H1 (cell line): ENCODE results near the gene UPK3BL2. TPM values are rescaled to one million over a fixed set of nuclear protein-coding genes. Genes with fewer than 3 reads are reported as not detected.
"Not testable (repeated sequence)": the region's sequence is repeated elsewhere in the genome, so short reads cannot be mapped to it uniquely, and the experiment has no call there.

ENCODE experiments used
- CTCF ChIA-PET: fragments of 300-600 bp; sonication (Branson Sonifier 250); formaldehyde crosslinking; loops from one replicate; lab custom pipeline; 2021; ENCODE audit not compliant: partially characterized antibody; lab: Charles Lee
- POLR2A ChIA-PET: fragments of 300-600 bp; sonication (Branson Sonifier 250); formaldehyde crosslinking; loops from one replicate; lab custom pipeline; 2021; ENCODE audit warnings: inconsistent platforms; ENCODE audit not compliant: partially characterized antibody; lab: Charles Lee
- DNase-seq, 2 experiments: peaks; one replicate each; pipeline versions ENCODE4 v3.0.0 to v3.0.0-alpha.2; 2010 to 2022; ENCODE audit warnings: low spot score in 2 of 2, low read depth in 1 of 2, mixed read lengths in 1 of 2
- FAIRE-seq: peaks from 2 replicates; lab custom pipeline; 2011; peaks lifted over from hg19 to GRCh38; lab: Jason Lieb, UNC
- H2AFZ ChIP-seq: 2 replicates; pipeline ENCODE4 v1.8.1; 2012; ENCODE audit warnings: low read length, inconsistent platforms
- H2AK5ac ChIP-seq: 2 replicates; pipeline ENCODE4 v1.6.1; 2013; ENCODE audit warnings: low read depth, low read length
- H2BK120ac ChIP-seq: replicated peaks from 2 replicates; pipeline ENCODE3; 2013; ENCODE audit warnings: low read depth, low read length, inconsistent platforms
- H2BK12ac ChIP-seq: 2 replicates; pipeline ENCODE4 v1.6.1; 2013; ENCODE audit warnings: low read depth, low read length
- H2BK15ac ChIP-seq: 2 replicates; pipeline ENCODE4 v1.6.1; 2013; ENCODE audit warnings: low read length
- H2BK20ac ChIP-seq: 2 replicates; pipeline ENCODE4 v1.6.1; 2013; ENCODE audit warnings: low read length
- H2BK5ac ChIP-seq: 2 replicates; pipeline ENCODE4 v1.6.1; 2013; ENCODE audit warnings: low read depth, low read length
- H3K14ac ChIP-seq: 2 replicates; pipeline ENCODE4 v1.6.1; 2013; ENCODE audit warnings: inconsistent platforms; ENCODE audit not compliant: insufficient read length
- H3K18ac ChIP-seq: 2 replicates; pipeline ENCODE4 v1.6.1; 2013; ENCODE audit warnings: low read length; ENCODE audit errors: extremely low read depth
- H3K23ac ChIP-seq: 2 replicates; pipeline ENCODE4 v1.6.1; 2013; ENCODE audit warnings: inconsistent platforms; ENCODE audit not compliant: insufficient read length
- H3K23me2 ChIP-seq: 2 replicates; pipeline ENCODE4 v1.6.1; 2013; ENCODE audit warnings: low read depth, low read length
- H3K27ac ChIP-seq: 2 replicates; pipeline ENCODE4 v1.6.1; 2011; ENCODE audit warnings: low read depth, low read length, inconsistent platforms
- H3K27me3 ChIP-seq, 4 experiments: replicated peaks in 1 of 4; 1 replicate in 1 of 4; 2 replicates in 3 of 4; pipeline versions ENCODE4 v1.6.1 to v1.8.1; 2011 to 2013; ENCODE audit warnings: low read length in 3 of 4, mild to moderate bottlenecking in 3 of 4, inconsistent platforms in 2 of 4, mixed read lengths in 2 of 4, moderate library complexity in 1 of 4; ENCODE audit not compliant: control insufficient read depth in 3 of 4, insufficient read depth in 3 of 4; ENCODE audit errors: extremely low read depth in 1 of 4
- H3K36me3 ChIP-seq, 4 experiments: 2 replicates each; pipeline versions ENCODE4 v1.6.1 to v1.8.1; 2011 to 2013; ENCODE audit warnings: mild to moderate bottlenecking in 4 of 4, low read length in 3 of 4, moderate library complexity in 2 of 4, control low read depth in 1 of 4, inconsistent platforms in 1 of 4; ENCODE audit not compliant: insufficient read depth in 4 of 4, control insufficient read depth in 2 of 4
- H3K4ac ChIP-seq: replicated peaks from 2 replicates; pipeline ENCODE3; 2013; ENCODE audit warnings: low read length, low read depth, mixed read lengths, inconsistent platforms; ENCODE audit not compliant: insufficient read length
- H3K4me1 ChIP-seq, 4 experiments: replicated peaks in 1 of 4; 1 replicate in 1 of 4; 2 replicates in 3 of 4; pipeline versions ENCODE4 v1.6.1 to v1.8.1; 2011 to 2013; ENCODE audit warnings: low read length in 3 of 4, inconsistent platforms in 2 of 4, mixed read lengths in 1 of 4; ENCODE audit not compliant: insufficient read depth in 4 of 4, control insufficient read depth in 3 of 4
- H3K4me2 ChIP-seq, 2 experiments: 2 replicates each; pipeline versions ENCODE4 v1.6.1 to v1.8.1; 2011 to 2013; ENCODE audit warnings: low read depth in 2 of 2, low read length in 2 of 2, control low read depth in 1 of 2, inconsistent platforms in 1 of 2, mild to moderate bottlenecking in 1 of 2; ENCODE audit not compliant: insufficient read depth in 1 of 2
- H3K4me3 ChIP-seq, 4 experiments: fragments of 200-600, 300-600 bp in 1 of 4; sonication (generic), shearing (Covaris generic), sonication (Bioruptor Twin) in 1 of 4; 2 replicates each; pipeline versions ENCODE4 v1.5.1 to v1.8.1; 2011 to 2016; ENCODE audit warnings: low read length in 4 of 4, low read depth in 3 of 4, control low read depth in 2 of 4, inconsistent platforms in 2 of 4, mild to moderate bottlenecking in 2 of 4, mixed read lengths in 1 of 4, moderate library complexity in 1 of 4; ENCODE audit not compliant: insufficient read depth in 2 of 4; ENCODE audit errors: extremely low read depth in 1 of 4
- H3K56ac ChIP-seq: replicated peaks from 2 replicates; pipeline ENCODE3; 2013; ENCODE audit warnings: low read depth, mild to moderate bottlenecking, mixed read lengths, low read length, inconsistent platforms; ENCODE audit not compliant: insufficient read length
- H3K79me1 ChIP-seq: 2 replicates; pipeline ENCODE4 v1.6.1; 2013; ENCODE audit warnings: low read depth, low read length, control low read depth
- H3K79me2 ChIP-seq, 2 experiments: 2 replicates each; pipeline versions ENCODE4 v1.6.1 to v1.8.1; 2012 to 2013; ENCODE audit warnings: low read length in 2 of 2, mild to moderate bottlenecking in 2 of 2, inconsistent platforms in 1 of 2; ENCODE audit not compliant: insufficient read depth in 2 of 2, control insufficient read depth in 1 of 2
- H3K9ac ChIP-seq, 4 experiments: replicated peaks in 1 of 4; 1 replicate in 1 of 4; 2 replicates in 3 of 4; pipeline versions ENCODE4 v1.6.1 to v1.8.1; 2011 to 2013; ENCODE audit warnings: low read depth in 3 of 4, low read length in 3 of 4, control low read depth in 2 of 4, mild to moderate bottlenecking in 2 of 4, moderate library complexity in 2 of 4, inconsistent platforms in 1 of 4; ENCODE audit errors: extremely low read depth in 1 of 4
- H3K9me3 ChIP-seq, 2 experiments: 2 replicates each; pipeline versions ENCODE4 v1.6.1 to v1.8.1; 2012 to 2013; ENCODE audit warnings: mild to moderate bottlenecking in 2 of 2, moderate library complexity in 2 of 2, control low read depth in 1 of 2, inconsistent platforms in 1 of 2, low read depth in 1 of 2, low read length in 1 of 2, mixed read lengths in 1 of 2; ENCODE audit not compliant: insufficient read depth in 2 of 2
- H4K20me1 ChIP-seq, 2 experiments: replicated peaks in 1 of 2; 2 replicates each; pipeline versions ENCODE3 to v1.8.1; 2011 to 2013; ENCODE audit warnings: inconsistent platforms in 2 of 2, low read length in 2 of 2, mild to moderate bottlenecking in 1 of 2; ENCODE audit not compliant: insufficient read depth in 2 of 2, control insufficient read depth in 1 of 2
- H4K5ac ChIP-seq: 2 replicates; pipeline ENCODE4 v1.6.1; 2013; ENCODE audit warnings: low read length, low read depth, mixed read lengths, inconsistent platforms; ENCODE audit not compliant: insufficient read length
- H4K8ac ChIP-seq: 2 replicates; pipeline ENCODE4 v1.8.0; 2013; ENCODE audit warnings: mild to moderate bottlenecking, moderate library complexity, low read length, inconsistent platforms; ENCODE audit not compliant: insufficient read depth; ENCODE audit errors: extremely low read depth
- H4K91ac ChIP-seq: replicated peaks from 2 replicates; pipeline ENCODE3; 2013; ENCODE audit warnings: low read length, mixed read lengths, inconsistent platforms; ENCODE audit not compliant: insufficient read length
- WGBS, 2 experiments: shearing (Covaris generic) in 1 of 2; methylation state at CpG; one replicate each; pipeline versions ENCODE4 v1.1.6 to v1.1.7; 2013 to 2015; ENCODE audit warnings: low lambda C conversion rate in 2 of 2, mixed read lengths in 2 of 2, inconsistent platforms in 1 of 2, low coverage in 1 of 2, missing lambda C conversion rate in 1 of 2; ENCODE audit not compliant: insufficient replicate concordance in 2 of 2, insufficient coverage in 1 of 2, insufficient read length in 1 of 2; ENCODE audit errors: extremely low coverage in 1 of 2, missing lambda C conversion rate in 1 of 2; 5-methylcytosine and 5-hydroxymethylcytosine counted together
- polyA plus RNA-seq, 7 experiments: library from polyadenylated mRNA; depleted of rRNA in 3 of 7; stranded (reverse) in 5 of 7; unstranded in 2 of 7; fragments of >200 nt in 5 of 7; fragments of 200-250 nt in 2 of 7; gene quantifications; 1 replicate in 5 of 7; 2 replicates in 1 of 7; 4 replicates in 1 of 7; pipeline versions ENCODE4 v1.2.1 to v1.2.3, GENCODE V29; 2011 to 2013; ENCODE audit warnings: missing spikeins in 2 of 7, mixed read lengths in 2 of 7
- total RNA-seq: library from RNA; stranded (reverse); fragmentation: NEBNext Ultra II Directional; extraction: Animal tissue kit (Norgen Biotek cat#: 25700); gene quantifications from 2 replicates; pipeline ENCODE4 v1.2.1, GENCODE V29; 2021

UPK3BL2 gene
- total and polyA plus RNA-seq, 2 of the 8 experiments (the other 6 are each of a cell fraction or from before 2014, with no cell fraction given): 12.4 to 22.6 TPM

- H2AK5ac ChIP-seq, H3K27ac ChIP-seq, H3K4ac ChIP-seq, H2BK12ac ChIP-seq, H4K91ac ChIP-seq, H2AFZ ChIP-seq, H3K4me2 ChIP-seq, CTCF ChIA-PET, H3K23me2 ChIP-seq, H2BK5ac ChIP-seq, H3K9me3 ChIP-seq, H3K79me2 ChIP-seq, H3K56ac ChIP-seq, H4K8ac ChIP-seq, H3K4me3 ChIP-seq, H3K4me1 ChIP-seq, FAIRE-seq, H3K36me3 ChIP-seq, H3K27me3 ChIP-seq, H2BK15ac ChIP-seq, H2BK20ac ChIP-seq, H3K9ac ChIP-seq, H3K79me1 ChIP-seq, H4K5ac ChIP-seq, DNase-seq, POLR2A ChIA-PET, H3K18ac ChIP-seq, H3K14ac ChIP-seq, H2BK120ac ChIP-seq, H3K23ac ChIP-seq, H4K20me1 ChIP-seq: not testable (repeated sequence)
- WGBS, 2 experiments: no CpG with 5 or more reads among the region's 11 CpGs
These were observed 725 bp downstream of the UPK3BL2 start for GRCh38 chr7:102542771-102543170.

GRCh38 chr7:102542083-102542482 is 1.4 kb downstream of the UPK3BL2 start:
- H3K23ac ChIP-seq, FAIRE-seq, H2BK15ac ChIP-seq, H3K18ac ChIP-seq, H2BK20ac ChIP-seq, H3K4me3 ChIP-seq, H3K9ac ChIP-seq, H3K23me2 ChIP-seq, H4K20me1 ChIP-seq, H4K91ac ChIP-seq, H3K56ac ChIP-seq, H2BK120ac ChIP-seq, H2AK5ac ChIP-seq, DNase-seq, POLR2A ChIA-PET, H2BK12ac ChIP-seq, CTCF ChIA-PET, H2BK5ac ChIP-seq, H3K14ac ChIP-seq, H3K4me2 ChIP-seq, H4K8ac ChIP-seq, H3K9me3 ChIP-seq, H3K4me1 ChIP-seq, H4K5ac ChIP-seq, H3K79me2 ChIP-seq, H3K4ac ChIP-seq, H3K27ac ChIP-seq, H3K79me1 ChIP-seq, H2AFZ ChIP-seq, H3K36me3 ChIP-seq, H3K27me3 ChIP-seq: not testable (repeated sequence)
- 96% methylated on average over 4 of the region's 8 CpGs; no CpG with 5 or more reads in 1 of the 2 experiments for WGBS, 2 experiments
